NCI-H1694 treated with DMSO at 0.1 percent for 48 hours (cell line): ENCODE data around the gene SCAF4.

Experiments used
- DNase-seq: peaks from one replicate; lab custom pipeline; 2025; lab: John Stamatoyannopoulos, UW

SCAF4 gene

DNA sequence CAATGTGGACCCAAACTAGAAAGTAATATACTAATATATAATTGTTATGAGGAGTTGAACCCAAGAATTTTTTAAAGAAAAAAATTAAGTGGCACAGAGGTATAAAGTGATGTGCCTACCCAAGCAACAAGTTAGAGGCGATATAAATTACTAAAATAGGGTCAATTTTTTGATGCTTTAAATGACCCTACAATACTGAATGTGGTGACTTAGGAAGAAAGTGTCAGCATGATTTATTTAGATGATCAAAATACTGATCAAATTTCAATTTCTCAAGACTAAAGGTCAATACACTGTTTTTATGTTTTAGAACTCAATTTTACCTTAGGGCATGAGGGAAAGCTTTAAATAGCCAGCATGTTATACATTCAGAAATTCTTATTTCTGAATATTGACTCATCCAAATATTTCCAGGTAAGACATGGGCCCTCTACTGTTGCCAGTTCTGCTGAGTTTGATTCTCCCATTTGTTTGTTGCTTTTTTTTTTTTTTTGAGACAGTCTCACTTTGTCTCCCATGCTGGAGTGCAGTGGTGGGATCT is 20.1 kb downstream of the SCAF4 start:
- no peak for DNase-seq

DNA sequence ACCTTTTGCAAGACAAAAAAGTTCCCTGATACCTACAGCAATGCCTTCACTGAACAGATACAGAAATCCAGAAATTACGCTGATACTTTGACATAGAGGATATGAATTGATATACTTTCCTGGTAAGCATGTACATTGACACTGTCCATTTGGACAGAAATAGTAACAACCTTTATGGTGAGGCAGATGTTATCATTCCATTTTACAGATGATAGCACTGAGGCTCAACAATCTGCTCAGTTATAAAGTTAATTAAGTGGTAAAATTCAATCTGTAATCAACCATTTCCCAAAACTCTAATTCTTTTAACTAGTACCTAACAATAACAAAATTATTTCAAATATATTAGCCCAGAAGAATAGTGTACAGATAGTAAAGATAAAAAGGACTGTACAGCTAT is 20.6 kb downstream of the SCAF4 start:
- no peak for DNase-seq

DNA sequence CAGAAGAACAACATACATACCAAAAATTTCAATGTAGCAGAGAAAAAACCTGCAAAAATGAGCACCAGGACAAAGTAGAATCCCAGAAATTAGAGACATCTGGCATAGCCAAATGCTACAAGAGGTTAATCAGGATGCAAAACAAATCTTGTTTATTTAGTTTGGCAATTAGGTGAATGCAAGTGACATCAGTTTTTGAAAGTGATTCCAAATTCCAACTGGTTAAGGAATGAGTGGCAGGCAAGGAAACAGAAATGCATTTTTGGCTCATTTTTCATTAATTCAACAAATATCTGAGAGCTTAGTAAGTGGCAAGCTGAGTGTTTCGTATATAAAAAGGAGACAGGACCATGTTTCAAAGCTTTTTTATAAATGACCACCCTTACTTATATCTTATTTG is 21.3 kb downstream of the SCAF4 start:
- DNase-seq = peak; percentile 62

DNA sequence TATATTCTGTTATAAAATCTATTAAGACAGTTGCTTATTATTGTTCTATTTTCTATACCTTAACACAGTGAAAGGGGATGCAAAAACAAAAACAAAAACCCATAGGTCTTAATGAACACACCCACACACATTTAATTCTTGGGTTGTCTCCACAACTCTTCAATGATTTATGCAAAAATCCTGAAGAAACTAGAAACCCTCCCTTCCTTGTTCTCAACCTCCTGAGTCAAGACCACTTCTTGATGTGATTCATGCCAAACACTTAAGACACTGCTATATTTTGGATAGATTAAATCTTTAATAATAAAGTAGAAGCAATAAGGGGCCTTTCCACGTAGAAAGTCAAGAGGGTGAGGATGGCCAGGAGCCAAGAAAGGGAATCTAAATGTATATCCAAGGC is 23.4 kb downstream of the SCAF4 start:
- DNase-seq = no peak

DNA sequence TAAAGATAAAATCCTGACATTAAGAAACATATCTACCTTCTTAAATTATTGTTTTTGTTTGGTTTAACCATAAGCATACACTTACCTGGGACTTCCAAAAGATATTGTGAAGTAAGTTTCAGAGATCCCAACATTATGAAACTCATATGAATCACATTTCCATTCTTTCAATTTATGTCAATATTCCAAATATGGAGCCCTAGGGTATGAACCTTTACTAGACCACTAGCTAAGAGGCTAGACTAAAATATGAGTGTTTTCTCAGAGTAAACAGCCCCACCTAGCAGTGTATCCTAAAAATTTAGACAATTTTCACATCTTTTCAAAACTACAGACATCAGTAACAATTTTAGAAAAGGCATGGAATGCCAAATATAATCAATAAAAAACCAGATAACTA is 24.4 kb downstream of the SCAF4 start:
- no peak for DNase-seq

DNA sequence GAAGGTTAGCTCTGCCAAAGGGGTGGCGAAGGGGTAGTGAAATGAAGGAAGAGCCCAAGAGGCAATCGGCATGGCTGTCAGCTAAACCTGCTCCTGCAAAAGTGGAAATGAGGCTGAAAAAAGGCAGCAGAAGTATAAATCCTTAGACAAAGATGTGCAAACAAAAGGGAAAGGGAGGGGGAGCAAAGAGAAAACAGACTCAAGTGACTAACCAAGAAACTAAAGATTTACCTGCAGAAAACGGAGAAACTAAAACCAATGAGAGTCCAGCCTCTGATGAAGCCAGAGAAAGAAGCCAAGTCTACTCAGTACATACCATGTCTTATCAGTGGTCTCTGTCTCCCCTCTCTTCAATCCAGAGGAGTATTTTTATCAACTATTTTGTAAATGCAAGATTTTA is 25.4 kb downstream of the SCAF4 start:
- DNase-seq = no peak

DNA sequence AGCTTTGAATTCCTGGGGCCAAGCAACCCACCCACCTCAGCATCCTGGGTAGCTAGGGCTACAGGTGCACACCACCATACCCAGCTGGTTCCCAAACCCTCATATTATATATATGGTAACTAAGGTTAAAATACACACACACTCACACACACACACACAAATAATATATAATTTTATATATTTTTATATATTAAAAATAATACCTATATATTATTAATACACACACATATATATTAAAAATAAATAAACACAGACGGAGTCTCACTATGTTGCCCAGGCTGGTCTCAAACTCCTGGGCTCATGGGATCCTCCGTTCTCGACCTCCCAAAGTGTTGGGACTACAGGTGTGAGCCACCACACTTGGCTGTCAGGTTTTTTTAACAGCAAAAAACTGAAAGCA is 31.9 kb downstream of the SCAF4 start:
- no peak for DNase-seq

DNA sequence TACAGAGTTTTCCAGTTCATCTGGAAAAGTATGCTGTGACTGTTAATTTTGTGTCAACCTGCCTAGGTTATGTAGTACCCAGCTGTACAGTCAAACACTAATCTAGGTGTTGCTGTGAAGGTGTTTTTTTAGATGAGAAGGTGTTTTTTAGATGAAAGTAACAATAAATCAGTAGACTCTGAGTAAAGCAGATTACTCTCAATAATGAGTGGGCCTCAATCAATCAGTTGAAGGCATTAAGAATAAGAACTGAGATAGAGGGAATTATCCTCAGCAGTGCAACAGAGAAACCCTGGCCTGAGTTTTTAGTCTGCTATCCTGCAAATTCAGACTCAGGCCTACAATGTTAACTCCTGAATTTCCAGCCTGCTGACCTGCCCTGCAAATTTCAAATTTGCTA is 33.5 kb downstream of the SCAF4 start:
- DNase-seq = no peak

DNA sequence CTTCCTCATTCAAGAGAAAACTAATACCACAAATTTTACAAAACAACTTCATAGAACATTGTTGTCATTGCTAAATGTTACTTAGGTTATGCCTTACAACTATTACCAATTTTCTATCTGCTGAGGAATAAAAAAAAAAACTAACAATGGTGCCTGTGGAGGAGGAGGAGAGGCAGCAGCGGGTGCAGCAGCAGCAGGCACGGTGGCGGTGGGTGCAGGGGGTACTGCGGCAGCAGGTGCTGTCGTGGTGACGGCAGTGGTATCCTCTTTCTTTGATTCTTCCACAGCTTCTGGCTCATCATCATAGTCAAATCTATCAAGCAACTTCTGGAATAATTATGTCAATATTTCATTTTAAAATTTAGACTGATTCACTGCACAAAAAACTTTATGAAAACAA is 35.5 kb downstream of the SCAF4 start:
- DNase-seq = no peak

DNA sequence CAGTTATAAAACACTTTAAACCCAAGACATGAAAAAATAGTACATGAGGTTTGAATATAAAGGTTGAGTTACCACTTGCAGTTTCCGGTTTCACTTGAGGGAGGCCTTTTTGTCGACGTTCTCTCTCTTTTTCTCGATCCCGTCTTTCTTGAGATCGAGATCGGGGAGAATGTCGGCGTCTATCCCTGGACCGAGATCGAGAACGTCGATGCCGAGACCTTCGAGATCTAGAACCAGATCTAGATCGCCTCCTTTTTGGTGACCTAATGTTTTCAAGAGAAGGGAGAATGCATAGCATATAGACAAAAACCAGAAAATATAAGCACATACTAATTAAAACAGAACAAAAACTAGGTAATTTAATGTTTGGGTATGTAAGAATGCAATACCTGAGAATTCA is 38.7 kb downstream of the SCAF4 start:
- DNase-seq = no peak

DNA sequence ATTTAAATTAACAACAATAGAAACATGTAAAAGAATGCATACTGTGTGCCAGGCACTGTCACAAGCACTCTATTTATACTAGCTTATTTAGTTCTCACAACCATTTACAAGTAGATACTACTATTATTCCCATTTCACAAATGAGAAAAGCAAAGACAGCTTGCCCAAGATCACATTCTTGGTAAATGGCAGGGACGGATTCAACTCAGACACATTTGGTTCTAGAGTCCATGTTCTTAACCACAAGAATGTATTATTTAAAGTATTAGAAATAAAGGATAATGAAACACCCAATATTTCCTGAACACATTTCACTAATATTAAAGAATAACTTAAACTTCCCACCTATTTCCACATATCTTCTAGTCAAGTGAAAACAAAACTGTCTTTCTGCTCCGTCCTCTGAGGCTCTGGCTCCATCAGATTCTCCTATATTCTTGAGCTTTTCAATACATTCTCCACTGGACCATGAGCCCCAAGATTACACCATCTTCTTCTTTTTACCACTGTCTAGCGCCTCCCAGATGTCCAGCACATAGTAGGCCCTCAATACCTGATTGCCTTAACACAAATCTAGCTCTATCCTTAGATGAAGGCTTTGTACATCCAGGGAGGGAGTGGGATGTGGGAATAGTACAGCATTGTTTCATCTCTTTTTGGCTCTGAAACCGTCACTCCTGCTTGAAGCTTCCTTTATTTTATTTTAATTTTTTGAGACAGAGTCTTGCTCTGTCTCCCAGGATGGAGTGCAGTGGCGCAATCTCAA is 43.1 kb downstream of the SCAF4 start:
- DNase-seq = no peak

DNA sequence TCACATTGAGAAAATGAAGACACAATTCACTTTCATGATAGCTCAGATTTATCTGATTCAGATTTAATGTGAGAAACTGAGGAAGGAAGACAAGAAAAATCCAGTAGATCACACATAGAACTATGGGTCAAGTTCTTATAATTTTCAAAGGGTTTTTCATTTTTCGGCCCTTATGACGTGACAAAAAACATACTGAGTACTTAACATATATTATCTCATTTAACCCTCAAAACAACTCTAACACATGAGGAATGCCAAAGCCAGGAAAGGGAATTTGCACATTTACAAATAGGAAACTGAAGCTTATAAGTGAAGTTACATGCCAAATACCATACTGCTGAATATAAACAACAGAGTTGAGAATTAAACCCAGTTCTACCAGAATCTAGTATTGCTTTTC is 44.8 kb downstream of the SCAF4 start:
- no peak for DNase-seq

DNA sequence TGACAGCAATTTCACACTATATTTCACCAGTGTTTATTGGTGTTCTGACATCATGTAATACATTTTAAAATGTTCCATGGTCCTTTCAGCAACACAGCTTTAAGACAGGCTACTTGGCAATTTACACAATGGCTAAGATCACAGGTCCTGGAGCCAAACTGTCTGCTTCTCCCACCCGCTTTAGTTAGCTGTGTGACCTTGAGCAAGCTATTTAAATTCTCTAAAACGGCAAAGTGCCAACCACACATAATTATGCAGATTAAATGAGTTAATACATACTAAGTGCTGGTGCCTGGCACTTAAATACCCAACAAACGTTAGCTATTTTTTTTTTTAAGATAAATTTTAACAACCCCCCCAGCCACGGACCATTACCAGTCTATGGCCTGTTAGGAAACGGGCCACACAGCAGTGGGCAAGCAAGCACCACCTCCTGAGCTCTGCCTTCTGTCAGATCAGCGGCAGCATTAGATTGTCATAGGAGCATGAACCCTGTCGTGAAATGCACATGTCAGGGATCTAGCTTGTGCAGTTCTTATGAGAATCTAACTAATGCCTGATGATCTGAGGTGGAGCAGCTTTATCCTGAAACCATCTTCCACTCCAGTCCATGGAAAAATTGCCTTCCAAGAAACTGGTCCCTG is 45.5 kb downstream of the SCAF4 start:
- DNase-seq = no peak

DNA sequence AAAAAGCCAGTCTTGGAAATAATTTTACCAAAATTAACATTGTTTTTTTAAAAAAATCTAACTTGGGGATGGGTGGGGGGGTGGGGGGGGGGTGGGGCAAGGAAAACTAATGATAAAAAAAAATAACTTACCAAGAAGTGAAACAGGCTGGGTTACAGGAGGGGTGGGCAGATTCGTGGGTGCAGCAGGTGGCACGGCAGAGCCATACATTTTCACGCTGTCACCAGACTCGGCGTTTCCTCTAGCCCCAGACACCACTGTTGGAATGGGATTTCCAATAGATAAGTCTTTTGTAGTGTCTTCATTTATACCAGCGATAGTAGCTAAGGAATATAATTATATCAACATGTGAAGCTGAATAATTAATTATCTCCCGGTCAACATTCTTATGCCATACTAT is 47.0 kb downstream of the SCAF4 start:
- no peak for DNase-seq

DNA sequence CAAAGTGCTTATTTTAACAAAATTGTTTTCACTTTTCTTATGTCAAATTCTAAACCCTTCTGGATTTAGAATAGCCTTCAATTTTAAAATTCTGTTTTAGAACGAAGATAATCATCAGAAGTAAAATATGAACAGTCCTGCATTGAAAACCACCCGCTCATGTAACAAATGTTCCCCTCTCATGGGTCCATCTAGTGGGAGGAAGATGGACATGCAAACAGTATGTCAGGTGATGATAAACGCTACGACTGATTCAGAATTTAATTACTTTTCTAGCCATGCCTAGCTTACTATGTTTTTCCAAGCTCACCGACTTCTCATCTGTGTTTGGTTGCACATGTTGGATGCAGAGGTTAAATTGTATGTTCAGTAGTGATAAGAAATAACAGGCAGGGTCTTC is 48.9 kb downstream of the SCAF4 start:
- no peak for DNase-seq

DNA sequence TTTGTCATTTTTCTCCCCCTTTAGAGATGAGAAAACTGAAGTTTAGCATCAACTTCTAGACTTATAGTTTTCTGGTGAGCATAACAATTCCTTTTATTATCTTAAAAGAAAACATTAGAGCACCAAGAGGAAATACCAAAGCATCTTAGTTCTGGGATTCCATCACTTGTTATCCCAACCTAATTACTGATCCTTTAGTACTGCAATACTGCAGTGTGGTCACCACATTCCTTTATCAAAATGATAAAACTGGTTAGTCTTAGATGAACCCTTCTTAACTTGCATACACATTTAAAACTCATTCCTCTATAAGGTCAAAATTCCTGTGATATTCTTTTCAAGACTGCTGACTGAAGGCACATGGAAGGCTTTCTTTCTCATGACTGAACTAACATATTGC is 49.3 kb downstream of the SCAF4 start:
- DNase-seq = no peak

DNA sequence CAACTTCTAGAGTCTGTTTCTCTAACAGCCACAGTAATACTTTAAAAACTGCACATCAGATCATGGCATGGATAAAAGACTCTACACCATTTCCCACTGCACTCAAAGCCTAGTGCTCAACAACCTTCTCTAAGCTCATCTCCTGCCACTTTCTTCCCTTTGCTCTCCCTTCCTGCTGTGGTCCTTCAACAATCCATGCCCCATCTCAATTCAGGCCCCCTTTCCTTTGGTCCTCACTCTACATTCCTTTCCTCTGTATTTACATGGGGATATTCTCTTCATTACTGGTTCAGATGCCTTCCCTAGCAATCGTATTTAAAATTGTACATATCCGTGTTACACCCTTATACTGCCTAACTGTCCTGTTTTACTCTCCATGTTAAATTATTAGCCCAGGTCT is 53.4 kb downstream of the SCAF4 start:
- DNase-seq = no peak

DNA sequence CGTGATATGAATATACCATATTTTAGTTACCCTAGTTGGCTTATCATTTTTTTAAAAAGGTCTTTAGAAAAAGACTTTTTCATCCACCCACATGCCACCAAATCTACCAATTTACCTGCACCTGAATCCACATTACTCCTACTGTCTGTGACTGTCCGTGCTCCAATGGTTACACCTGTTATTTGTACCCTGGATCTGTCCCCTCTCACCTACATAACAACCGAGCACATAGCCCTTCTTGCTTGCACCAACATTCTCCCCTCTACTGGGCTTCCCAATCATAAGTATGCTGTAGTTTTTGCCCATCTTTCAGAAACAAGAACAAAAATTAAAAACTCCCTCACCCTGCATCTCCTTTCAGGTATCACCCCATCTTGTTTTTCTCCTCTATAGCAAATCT is 54.9 kb downstream of the SCAF4 start:
- DNase-seq = no peak

DNA sequence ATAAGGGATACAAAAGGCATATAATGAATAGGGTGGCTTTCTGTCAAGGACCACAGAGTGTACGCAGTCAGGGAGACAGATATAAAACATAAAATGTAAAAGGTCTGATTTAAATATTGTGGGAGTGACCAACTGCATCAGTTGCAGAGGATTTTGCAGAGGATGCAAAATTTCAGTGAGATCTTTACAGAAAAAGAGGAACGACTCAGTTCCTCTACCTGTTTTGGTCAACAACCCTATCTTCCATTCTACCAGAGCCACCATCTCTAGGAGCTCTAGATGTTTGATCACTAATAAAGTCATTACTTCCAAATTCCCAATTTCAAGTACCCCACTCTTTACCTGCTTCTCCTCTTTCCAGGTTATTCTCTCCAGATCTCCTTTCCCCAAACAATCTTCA is 56.0 kb downstream of the SCAF4 start:
- DNase-seq = no peak

DNA sequence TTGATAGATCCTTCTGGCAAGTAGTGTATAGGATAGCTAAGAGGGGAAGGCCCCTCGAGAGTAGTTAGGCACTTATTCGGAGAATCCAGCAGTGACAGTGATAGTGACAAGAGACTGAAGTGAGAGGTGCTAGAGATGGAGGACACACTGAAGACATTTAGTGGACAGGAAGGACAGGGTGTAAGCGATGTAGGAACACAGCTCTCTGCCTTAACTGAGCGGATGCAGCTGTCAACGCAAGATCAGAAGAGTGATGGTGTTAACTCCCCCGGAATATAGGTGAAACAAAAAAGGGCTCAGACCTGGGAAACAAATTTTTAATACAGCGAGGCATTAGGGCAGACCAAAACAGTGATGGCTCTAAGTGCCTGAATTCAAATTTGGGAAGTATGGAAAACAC is 56.6 kb downstream of the SCAF4 start:
- no peak for DNase-seq

DNA sequence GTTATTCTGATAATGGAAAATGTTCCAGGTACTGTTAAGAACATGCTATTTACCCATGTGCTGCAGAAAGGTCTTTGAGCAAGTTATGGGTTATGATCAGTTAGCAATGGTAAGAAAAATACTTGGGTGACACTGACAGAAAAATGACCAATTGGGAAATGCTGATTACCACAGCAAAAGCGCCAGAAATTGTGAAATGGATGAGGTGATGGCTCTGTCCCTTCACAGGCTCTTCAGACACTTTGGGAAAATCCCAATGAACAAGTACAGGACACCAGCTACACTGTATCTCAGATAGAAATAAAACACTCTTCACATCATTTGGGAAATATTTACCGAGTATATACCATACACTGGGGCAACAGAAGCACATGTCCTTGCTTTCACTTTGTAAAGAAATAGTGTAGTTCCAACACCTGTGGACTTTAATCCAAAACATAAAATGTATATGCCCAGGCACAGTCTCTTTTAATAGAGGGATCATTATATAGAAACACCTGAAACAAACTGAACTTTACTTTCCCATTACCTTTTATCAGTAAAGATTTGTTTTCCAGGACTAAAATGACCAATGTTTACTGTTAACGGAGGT is 58.5 kb downstream of the SCAF4 start:
- DNase-seq = no peak

DNA sequence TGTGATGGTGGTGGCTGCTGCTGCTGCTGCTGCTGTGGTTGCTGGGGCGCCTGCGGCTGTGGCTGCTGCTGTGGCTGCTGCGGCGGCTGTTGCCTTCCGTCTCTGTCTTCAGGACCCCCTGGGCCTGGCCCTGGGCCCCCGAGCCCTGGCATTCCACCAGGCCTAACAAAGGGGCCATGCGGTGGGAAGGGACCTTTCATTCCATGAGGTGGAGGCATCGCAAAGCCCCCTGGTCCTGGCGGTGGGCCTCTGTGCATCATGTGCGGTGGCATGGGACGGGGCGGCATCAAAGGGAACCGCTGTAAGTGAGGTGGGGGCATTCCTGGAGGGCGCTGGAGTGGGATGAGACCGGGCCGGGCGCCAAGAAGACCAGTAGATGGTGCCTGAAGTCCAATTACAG is 60.0 kb downstream of the SCAF4 start:
- no peak for DNase-seq

DNA sequence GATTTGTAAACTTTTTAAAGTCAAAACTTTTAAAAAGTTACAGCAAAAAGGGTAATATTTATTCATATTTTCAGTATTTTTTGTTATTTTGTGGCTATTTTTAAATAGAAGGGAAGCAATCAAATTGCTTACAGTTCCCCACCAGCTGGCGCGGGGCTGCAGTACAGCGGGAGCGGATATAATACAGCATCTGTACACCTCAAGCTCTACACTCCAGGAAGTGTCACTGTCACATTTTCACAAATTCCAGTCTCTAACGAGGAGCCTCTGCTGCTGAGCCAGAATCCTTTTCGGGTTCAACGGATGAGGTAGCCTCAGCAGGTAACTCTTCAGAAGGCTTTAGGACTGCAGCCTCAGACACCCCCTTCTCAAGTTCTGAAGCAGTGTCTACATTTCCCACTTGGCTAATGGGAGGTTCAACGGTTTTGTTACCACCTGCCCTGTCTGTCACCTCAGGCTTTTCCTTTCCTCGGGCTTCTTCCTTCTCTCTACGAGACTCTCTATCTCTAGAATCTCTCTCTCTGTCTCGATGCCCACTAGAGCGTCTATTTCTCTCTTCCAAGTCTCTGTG is 60.7 kb downstream of the SCAF4 start:
- peak; percentile 79 for DNase-seq
